HG03432 (cell line): ENCODE results near the gene SGK1.
A peak's percentile ranks its signal among the peaks of the same experiment; 100 is the strongest.

ENCODE experiments used
- ATAC-seq: cut with Tn5 transposase; IDR thresholded peaks from one replicate; pipeline ENCODE4 v1.9.1; 2021; ENCODE audit warnings: mild to moderate bottlenecking, moderate library complexity; ENCODE audit not compliant: unreplicated experiment

SGK1 gene

DNA sequence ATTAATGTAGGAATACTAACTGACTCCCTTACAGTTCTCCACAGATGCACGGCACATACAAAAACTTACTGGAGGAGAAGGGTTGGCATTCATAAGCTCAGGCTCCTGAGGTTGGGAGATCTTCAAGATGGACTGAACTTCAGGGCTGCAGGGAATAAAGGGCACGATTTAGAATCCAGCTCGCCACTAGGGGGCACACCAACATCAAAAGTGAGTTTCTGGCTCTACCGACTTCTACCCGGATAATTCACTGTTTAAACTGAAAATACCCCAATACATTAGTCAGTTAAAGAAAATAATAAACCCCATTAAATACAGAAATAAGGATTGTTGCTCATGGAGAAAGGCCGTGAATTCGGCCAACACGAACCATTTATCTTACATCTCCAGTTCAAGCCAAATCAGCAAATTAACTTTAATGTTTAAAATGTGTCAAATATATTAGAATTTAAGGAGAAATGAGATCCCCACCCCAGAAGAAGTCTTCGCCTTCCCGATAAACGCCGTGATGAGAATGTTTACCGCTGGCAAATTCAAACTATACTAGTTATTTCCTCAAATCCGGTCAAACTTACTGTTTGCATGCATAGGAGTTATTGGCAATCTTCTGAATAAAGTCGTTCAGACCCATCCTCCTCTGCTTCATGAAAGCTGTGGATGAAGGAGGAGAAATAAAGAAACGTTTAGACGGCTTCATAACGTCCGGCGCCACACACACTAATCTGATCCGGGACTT is 143.8 kb downstream of the SGK1 start:
- ATAC-seq = peak; percentile 12

DNA sequence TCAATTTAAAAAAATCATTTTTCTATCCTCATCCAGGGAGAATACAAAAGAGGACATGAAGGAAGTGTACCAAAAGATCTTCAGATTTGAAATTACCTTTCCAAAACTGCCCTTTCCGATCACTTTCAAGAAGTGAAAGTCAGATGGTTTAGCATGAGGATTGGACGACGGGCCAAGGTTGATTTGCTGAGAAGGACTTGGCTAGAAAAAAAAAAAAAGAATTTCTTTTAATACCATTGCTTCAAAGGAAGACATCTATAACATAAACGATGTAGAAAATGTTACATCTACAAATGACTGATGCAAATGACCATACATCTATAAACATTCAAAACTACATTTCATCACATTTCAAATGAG is 144.6 kb downstream of the SGK1 start:
- no peak for ATAC-seq

DNA sequence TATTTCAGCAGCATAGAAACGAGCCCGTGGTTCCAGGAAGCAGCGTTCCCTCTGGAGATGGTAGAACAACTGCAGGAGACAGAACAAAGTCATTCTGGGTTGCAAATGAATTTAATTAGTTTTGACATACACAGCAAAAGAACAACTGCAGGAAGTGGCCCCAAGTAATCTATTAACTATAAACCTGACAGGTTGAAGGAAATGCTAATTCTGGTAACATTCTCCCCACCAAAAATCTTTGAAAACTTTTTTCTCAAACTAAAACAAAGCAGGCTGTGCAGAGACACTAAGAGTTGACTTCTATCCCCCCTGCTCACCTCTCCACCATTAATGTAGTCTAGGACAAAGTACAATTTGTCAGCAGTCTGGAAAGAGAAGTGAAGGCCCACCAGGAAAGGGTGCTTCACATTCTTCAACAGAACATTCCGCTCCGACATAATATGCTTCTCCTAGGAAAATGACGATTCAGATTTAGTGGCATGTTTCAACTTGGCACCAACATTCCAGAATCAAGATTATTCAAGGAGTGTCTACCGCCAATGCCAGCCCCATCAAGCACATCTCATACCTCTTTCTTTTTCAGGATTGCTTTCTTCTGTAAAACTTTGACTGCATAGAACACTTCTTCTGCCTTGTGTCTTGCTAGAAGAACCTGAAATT is 145.1 kb downstream of the SGK1 start:
- no peak for ATAC-seq

DNA sequence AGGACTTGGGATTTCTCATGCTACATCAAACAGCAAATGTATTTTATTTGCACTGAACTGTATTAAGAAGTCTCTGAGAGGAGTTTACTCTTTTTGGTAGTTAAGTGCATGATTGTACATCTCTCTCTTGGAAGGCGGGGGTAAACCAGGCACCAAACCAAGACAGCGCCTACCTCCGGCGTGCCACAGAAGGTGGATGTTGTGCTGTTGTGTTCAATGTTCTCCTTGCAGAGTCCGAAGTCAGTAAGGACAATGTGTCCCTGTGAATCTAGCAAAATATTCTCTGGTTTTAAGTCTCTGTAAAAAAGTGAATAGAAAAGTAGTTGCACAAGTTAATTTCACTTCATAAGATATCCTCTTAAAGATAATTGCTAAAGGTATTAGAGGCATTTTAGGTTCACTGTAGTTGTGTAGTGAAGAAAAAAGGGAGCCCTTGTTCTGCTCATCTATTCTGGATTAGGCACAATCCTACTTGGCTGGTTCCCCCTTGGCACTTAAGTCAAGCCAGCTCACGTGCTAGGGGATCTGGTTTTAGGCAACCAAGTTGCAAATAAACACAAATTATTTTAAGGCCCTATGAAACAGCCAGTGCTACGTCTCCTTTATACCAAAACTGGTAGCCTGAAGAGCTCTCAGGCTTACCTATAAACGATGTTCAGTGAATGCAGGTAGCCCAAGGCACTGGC is 145.7 kb downstream of the SGK1 start:
- ATAC-seq = no peak

DNA sequence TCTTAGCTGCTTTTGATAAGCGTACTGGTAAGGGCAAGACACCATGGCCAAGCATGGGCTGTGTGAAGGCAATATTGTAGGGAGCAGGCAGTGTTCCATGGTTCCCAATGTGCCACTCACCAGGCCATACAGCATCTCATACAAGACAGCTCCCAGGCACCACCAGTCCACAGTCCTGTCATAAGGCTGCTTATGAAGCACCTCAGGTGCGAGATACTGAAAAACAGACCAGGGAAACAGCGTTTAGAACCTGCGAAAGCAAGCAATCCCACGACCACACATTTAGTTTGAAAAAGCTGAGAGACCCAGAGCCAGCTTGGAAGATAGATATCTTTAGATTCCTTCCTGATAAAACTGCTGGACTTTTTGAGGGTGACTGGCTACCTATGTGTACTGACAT is 146.4 kb downstream of the SGK1 start:
- no peak for ATAC-seq

DNA sequence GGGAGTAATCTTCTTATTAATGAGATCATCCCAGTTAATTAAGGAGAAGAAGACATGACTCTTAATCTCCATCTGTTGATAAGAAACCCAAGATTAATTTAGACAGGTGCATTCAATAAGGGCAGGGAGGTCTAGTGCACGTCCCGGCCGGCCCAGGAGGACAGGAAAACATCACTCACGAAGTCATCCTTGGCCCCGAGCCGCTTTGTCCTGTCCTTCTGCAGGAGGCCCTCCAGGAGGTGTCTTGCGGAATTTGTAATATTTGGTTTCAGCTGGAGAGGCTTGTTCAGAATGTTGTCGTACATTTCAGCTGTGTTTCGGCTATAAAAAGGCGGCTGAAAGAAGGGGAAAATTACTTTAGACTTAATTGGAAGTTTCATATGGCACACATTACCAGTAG is 147.1 kb downstream of the SGK1 start:
- ATAC-seq = no peak

DNA sequence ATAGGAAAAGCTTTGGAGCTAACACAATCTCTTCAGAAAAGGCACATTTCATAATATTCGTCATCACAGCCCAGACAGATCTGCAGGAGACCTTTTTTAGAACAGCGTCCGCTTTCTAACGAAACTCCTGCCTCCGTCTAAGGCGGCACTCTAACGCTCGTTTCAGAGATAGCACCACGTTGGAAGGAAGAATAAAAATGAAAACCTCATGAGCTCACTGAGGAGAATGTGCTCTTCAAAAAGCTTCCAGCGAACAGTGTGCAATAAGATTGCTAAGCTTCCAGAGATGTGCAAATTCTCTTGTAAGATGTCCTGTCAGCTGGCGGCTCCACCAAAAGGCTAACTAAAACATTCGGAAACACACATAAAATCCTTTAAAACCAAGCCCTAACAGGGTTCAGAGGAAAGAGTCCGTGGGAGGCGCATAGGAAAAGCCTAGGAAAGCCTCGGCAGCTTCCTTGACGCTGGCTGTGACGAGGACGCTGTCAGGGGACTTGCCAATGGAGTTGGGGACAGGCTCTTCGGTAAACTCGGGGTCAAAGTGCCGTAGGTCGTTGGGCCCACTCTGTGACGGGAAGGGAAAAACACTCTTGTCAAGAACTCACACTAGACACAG is 147.9 kb downstream of the SGK1 start:
- ATAC-seq = no peak

DNA sequence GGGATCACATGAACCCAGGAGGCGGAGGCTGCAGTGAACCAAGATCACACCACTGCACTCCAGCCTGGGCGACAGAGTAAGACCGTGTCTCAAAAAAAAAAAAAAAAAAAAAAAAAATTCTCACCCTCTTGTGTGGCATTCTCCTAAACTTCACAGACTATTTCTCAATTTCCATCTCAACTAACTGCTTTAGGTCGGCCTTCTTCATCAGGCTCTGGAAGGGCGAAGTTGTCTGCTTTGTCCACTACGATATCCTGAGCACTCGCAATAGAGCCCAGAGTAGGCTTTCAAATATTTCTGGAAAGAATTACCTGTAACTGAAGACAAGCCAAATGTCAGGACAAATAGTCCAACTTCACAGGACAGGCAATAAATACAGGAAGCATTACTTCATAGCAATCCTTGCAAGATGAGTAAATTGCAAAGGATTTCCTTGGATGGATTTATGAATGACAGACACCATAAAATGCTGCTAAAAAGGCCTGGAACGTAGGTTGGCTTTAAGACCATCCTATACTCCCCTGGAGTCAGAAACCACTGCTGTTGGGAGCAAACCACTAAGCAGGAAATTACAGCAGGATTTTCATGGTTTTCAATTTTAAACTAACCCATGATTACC is 149.2 kb downstream of the SGK1 start:
- ATAC-seq = no peak

DNA sequence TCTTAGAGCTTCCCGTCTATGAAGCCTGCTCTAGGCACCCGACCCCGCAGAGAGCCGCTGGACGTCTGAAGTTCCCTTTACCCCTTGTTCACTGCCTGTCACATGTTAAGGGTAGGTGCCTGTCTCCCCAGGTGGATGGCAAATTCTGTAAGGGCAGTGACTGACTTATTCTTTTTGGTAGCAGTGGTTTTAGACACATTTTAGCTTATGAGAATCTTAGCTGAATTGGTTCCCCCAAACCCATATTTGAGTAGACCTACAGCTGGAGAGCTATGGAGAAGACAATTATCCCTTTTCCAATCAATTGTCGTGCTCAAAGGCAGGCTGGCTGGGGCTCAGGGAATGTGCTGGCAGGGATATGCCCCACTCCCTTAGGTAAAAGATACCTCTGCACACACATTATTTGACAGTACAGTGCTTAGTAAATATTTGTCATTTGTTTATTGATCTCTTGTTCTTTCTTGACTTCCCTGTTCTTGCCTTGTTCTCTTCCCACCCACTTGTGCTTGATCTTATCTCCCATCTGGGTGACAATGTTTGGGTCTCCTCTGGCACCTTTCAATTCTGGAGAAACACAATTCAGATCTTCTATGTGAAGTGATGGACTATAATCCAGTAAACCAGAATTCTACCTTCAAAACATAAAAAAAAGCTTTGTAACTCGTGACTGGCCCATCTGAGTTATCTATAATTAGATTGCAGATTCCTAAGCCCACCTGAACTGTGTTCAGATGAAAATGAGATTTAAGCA is 151.2 kb downstream of the SGK1 start:
- no peak for ATAC-seq

DNA sequence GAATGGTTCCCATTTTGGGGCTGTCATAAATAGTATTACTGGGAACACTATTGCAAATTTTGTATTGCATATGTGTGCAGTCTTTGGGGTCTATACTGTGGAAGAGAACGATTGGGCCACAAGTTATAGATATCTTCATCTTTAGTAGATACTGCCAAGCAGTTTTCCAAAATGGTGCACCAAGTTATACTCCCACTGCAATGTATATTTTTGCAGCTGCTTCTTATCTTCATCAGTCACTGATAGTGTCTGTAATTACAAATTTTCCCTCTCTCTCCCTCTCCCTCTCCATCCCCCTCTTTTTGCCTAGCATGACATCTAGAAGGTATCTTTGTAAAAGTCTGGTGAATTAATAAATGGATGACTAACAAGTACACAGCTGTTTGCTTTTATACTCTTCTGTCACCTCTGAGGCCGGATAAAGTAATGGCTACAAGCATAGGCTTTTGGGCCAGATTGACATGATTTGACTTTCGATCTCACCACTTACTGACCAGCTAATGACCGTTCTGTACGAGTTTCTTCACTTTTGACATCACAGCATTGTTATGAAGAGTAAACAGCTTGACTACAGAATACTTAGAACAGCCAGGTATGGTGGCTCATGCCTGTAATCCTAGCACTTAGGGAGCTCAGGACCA is 152.2 kb downstream of the SGK1 start:
- ATAC-seq = no peak

DNA sequence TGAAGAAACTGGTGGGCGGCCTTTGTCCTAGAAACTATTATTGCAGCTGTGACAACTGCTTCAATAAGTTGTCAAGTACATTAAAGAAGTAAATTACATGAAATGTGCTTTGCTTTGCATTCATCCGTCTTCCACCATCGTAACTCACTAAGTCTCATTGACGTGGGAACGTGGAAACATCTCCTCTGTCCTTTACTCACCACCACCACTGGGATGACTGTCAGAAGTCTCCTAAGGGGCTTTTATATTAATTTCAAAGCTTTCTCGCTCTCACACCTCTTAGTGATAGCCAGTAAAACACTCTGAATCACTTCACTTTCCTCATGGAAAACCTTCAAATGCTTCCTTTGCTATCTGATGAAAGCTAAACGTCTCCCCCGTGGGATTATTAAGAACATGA is 153.6 kb downstream of the SGK1 start:
- no peak for ATAC-seq

DNA sequence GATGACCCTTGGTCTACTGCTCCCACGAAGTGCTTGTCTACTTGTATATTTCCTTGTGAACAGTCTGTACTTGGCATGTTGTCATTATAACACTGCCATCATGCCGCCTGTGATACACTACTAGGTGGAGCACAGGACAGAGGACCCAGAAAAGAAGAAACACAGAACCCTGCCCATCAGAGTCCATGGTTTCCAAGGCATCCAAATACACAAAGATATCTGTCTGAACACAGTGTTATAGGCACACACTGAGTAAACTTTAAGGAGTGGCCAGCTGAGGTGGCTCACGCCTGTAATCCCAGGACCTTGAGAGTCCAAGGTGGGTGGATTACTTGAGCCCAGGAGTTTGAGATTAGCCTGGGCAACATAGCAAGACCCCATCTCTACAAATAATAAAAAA is 155.0 kb downstream of the SGK1 start:
- no peak for ATAC-seq

DNA sequence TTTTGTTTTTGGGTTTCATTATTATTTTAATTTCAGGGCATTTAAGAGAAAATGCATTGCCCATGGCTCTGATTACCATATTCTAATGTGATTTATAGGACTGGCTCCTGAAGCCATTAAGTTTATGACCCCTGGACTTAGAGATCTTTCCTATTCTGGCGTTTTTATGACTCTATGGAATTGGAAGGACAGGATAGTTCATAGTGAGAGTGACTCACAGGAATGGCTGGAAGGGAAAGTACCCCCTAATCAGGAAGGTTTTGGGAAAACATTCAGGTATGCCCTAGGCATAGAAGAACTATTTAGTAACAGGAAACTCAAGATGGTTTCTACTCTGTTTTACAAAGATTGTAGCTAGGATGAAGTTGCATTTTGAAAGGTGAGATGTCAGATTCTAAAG is 156.9 kb downstream of the SGK1 start:
- no peak for ATAC-seq

DNA sequence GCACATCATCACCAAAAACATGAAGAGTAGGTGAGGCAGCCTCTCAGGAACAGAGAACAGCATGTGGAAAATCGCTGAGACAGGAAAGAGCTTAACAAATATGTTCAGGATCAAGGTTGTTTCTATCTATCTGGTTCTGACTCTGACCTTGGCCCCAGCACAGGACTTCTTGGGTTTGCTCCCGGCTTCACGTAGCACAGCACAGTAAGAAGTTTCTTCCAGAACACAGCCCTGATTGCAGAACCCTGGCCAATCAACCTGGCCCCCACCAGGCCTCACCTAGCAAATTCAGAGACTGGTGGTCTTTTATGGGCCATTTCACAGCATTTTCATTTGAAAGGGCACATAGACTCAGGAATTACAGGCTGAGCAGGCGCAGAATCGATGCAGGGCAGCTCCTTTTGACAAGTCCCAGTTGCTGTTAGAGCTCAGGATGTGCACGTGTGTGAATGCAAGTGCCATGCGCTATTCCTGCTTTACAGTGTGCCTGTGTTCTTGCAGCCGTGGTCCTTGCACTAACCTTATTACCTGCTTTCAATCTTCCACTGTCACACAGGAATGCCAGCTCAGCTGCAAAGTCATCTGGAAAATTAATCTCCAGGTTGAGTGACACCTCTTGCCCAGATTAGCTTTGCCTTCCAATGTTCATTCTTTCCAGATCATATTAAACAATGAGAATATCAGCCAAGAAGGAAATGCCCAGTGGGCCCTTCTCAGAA is 165.0 kb downstream of the SGK1 start:
- ATAC-seq = no peak

DNA sequence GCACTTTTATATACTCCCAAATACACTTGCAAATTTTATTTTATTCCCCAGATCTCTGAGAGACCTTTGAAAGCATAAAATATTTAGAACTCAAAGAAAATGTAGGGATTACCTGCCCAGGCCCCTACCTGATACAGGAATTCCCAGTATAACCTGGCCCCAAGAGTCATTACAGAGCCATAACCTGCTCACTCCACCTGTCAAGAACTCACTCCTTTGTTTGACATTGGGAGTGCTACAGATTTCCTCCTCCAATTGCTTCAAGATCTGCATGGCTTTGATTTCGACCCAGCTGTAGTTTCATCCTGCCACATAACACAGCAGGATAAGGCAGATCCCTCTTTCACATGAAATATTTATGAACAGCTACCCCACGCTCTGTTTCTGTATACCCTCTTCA is 169.3 kb downstream of the SGK1 start:
- ATAC-seq = no peak

DNA sequence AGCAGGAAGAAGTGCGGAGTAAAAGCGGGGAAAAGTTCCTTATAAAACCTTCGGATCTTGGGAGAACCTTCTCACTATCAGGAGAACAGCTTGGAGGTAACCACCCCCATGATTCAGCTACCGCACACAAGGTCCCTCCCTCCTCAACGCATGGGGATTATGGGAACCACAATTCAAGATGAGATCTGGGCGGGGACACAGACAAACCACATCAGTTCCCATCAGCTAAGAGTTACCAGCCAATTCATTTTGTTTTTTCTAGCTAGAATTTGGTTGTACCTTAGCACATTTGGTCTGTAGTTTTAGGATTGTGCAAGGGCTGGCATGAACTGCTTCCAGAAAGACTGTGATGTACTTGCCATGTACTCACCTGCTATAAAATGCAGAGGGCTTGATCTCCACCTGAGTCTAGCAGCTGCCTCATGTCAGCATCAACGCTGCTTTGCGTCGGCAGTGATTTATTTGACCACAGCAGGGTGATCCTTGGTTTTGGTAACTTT is 170.8 kb downstream of the SGK1 start:
- no peak for ATAC-seq

DNA sequence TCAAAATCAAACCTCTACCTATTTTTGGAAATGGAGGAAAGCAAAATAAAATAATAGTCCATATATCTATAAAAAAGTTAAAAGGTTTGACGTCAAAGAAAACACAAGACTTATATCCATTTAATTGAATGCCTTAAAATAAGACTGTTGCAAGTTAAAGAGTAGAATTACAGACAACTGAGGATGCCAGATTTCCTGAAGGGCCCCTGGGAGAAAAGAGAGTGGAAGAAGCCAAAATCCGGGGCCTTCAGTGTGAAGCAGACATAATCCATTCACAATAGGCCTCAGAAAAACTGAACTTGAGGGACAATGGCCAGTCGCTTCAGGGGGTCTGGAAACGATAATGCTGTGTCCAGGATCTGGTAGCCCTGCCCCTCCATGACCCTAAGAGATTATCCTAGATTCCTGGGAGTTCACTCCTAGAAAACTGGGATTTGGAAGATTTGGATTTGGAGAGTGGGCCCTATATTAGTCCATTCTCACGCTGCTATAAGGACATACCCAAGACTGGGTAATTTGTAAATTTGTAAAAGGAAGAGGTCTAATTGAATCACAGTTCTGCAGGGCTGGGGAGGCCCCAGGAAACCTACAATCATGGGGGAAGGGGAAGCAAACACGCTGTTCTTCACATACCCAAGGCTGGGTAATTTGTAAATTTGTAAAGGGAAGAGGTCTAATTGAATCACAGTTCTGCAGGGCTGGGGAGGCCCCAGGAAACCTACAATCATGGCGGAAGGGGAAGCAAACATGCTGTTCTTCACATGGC is 171.5 kb downstream of the SGK1 start:
- ATAC-seq = no peak

DNA sequence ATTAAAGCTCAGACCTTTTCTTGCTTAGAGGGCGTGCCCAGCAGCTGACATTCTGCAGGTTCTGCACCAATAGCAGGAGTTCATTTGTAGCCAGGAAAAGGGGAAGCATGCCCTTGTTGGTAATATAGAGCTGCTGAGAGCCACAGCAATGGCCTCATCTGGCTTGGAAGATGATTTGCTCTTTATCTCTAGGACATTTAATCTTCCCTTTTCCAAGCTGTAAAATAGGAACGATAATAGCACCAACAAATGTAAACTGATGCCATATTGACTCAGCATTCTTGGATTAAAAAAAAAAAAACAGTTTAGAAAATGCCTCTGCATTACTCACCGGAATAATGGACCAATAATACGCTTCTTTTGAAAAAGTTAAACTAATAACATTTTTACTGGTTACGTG is 172.1 kb downstream of the SGK1 start:
- ATAC-seq = peak; percentile 50
